NCI-H1436 treated with DMSO at 0.1 percent for 48 hours (cell line): Measurements from ENCODE around the gene CYB5B.

Source experiments
- DNase-seq: peaks from one replicate; lab custom pipeline; 2025; lab: John Stamatoyannopoulos, UW

Gene CYB5B

DNA sequence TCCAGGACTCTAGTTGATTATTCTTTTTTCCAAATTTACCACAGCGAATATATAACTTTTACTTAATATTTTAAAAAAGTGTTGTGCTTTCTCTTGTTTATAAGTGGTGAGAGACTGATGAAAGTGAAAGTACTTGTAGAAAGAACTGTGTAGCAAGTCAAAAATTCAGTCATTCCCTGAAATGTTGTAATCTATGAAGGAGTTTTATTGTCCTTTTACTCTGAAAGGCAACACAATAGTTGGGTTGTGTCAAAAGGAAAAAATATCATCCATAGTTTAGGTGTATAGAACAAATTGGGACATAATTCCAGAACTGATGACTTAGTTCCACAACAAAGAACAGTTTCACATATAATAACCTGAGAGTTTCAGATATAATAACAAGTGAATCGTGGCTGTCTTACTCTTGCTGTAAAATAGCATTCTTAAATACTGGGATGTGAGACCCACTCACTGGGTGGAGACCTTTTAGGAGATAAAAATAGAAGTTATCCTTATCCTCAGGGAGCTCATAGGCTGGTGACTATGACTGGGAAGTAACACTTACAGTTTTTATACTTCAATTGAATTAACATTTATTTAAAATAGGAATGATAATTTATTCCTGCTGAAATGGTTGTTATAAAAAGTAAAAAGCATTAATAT is 20.6 kb downstream of the CYB5B start:
- DNase-seq, result no peak

DNA sequence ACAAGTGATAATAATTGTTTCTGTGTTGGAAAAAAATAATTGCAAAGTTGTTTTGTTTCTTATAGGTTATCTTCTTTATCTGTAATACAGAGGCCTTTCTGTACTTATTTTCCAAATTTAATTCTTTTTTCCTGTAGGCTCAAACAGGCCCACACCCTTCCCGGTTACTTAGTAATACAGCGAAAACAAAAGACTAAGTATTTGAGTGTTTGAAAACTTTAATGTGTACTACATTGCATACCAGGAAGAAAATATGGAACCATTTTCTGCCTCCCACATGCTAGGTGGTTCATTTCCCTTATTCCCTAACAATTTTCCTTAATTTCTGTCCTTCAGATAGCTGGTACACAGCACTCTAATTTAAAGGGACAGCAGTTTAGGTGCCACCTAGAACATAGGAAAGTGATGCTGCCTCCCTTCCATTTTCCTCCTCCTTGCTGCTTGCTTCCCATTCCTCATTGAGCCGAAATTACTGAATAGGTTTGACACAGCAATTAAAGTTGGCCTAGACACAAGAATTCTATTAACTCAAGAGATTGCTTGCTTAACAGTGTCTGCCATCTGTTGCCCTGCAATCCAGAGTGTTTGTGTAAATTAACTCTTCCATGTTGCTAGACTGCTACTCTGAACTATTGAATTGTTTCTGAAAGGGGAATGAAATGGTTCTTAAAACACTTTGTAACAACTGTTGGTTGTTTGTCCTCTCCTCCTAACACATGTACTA is 24.2 kb downstream of the CYB5B start:
- no peak for DNase-seq

DNA sequence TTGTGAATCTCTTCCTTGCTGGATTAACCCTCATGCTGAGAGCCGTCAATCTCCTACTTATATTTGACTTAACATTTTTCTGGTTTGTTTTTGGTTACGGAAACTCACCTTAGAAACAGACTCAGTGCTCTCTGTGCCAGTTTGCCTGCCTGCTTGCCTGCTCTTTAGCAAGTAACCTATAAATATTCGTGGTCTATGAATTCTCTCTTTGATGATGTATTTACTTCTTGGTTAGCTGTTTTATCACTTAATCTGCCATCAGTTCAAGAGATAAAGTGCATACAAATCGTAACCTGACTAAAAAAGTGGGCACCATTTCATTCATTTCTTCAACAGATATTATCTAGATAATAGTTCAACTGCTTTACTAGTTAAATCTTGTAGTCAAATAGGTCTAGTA is 26.7 kb downstream of the CYB5B start:
- DNase-seq, result no peak

DNA sequence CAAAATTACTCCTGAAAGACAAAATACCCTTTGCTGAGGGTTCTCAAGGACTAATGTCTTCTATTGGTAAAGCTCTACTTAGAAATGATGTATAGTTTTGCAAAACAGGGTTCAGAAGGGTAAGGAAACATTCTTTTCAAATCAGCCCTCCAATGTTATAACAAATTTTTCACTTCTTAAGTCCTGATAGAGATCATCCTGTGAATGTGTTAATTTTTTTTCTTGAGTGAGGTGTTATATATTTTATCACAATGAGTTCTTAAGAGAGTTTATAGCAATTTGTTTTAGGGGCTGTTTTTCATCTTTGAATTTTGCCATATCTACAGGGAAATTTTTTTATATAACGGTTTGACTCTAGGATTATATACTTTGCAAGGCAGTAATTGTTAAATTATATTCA is 29.5 kb downstream of the CYB5B start:
- no peak for DNase-seq

DNA sequence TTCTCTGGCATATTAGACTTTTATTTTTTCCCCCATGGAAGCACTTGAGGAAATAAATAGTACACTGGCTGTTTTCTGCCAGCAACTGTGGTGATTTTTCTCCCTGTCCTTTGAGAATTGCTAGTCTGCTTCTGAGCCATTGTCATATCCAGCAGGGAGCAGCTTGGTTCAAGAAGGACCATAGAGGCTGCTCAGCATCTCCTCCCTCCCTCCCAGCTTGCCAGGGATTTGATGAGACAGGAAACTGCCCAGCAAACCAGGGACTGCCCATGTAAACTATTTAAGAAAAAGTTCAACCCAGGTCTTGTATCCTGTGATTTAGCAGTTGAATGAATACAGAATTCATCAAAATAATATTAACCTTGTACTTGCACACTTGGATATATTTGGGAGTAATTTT is 39.5 kb downstream of the CYB5B start:
- no peak for DNase-seq

DNA sequence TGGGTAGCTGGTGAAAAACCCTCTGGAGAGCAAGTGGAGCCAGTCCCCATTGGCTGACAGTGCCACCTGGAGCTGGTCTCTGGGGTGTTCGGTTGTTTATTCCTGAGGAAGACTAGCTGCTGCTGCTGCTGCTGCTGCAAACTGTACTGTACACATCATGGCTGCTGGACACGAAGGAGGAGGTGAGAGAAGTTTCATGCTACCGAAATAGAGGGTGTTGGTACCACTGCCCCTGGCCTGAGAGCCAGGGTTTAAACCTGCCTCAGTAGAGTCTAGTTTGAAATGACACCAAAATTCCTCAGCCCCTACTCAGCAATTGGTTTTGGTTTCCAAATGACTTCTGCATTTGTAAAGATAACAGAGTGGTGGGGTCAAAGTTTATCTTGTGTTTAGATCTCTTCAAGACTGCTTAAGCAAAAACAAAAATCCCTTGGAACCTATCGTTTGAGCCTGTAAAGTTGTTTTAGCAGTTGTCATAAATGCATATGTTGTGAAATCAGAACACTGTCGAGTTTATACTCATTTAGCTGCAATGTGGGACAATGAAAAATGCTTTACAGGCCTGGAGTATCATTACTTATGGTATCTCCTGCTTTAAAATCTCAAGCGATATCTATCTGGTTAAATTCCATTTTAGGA is 40.8 kb downstream of the CYB5B start:
- no peak for DNase-seq

DNA sequence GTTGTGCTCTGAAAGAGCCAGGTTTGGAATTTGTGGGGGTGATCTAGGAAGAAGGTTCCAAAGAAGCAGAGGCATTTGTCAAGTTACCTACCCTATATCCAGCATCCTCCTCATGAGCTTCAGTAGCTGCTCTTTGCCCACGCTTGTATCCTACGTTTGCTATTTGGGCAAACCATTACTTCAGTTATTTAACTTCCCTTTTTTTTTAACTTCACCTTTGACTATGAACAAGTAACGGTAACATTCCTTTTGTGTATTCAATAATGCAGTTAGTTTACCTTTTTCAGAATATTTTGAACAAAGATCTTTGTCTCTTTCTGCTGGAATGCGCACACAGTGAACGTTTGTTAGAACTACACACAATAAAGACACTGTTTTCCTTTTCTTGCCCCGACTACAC is 41.5 kb downstream of the CYB5B start:
- no peak for DNase-seq

DNA sequence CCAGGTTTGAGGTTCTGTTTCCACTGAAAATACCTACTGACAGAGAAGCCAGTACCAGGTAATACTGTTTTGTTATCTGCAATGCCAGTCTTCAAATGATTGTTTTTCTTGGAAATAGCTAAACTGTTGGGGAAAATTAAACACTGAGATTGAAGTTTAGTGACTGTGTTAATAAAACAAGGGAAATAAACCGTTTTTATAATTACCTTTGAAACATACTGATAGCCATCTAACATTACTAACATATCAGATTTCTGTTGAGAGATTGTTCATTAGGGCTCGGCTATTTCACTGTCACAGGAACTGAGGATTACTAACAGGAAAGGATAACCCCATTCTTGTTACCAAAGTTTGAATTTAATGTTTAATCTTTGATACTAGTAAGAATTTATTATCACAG is 42.1 kb downstream of the CYB5B start:
- DNase-seq, result no peak

DNA sequence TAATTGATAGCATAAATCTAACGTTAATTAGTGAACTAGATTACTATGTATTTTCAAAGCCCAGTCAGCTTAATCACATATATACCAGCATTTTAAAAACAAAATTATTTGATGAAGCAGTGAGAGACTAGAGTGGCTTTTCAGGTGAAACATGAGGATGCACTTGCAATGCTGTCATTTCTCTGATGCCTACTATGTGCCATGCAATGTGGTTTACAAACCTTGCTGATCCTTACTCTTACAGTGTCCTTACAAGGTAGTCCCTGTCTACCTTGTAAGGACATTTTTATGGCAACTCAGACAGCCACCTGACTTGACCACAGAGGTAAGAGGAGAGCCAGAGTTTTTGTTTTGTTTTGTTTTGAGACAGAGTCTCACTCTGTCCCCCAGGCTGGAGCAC is 42.7 kb downstream of the CYB5B start:
- no peak for DNase-seq

DNA sequence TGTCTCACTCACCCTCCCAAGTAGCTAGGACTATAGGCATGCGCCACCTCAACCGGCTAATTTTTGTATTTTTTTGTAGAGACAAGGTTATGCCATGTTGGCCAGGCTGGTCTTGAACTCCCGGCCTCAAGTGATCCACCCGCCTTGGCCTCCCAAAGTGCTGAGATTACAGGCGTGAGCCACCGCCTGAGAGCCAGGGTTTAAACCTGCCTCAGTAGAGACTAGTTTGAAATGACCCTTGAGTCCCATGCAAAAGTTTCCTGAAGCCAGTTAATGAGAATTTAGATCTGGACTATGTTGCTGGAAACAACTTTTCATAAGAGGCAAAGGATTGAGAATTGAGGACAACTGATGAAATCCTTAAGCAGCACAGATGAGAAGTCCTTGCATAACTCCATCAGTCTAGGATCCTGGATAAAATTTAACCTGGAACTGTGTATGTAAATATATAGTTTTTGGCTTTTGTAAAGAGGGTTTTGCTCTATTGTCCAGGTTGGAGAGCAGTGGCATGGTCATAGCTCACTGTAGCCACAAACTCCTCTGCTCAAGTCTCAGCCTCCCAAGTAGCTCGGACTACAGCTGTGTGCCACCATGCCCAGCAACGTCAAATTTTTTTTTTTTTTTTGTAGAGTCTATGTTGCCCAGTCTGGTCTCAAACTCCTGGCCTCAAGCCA is 43.2 kb downstream of the CYB5B start:
- no peak for DNase-seq

DNA sequence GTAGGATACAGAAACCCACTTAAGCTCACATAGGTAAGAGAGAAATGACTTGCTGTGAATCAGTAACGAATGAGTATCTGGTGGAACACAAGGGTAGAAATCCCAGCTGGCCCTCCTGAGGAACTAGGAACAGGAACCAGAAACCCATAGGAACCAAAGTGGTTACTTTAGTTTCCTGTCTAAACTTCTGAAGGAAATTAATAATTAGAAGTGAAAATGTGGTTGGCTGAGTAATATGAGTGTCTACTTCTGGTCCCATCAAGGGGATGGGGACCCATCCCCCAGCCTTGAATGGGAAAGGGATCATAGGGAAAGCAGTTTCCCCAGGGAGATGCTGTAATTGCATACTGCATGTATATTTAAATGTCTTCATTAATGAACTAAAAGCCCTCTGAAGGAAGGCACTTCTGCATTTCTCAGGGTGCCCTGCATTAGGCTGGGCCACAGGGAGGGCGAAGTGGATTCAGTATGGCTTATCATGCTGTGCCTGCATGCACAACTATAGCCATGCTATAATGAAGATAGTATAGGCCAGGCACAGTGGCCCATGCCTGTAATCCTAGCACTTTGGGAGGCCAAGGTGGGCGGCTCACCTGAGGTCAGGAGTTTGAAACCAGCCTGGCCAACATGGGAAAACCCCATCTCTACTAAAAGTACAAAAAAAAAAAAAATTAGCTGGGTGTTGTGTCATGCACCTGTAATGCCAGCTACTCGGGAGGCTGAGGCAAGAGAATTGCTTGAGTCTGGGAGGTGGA is 45.6 kb downstream of the CYB5B start:
- no peak for DNase-seq

DNA sequence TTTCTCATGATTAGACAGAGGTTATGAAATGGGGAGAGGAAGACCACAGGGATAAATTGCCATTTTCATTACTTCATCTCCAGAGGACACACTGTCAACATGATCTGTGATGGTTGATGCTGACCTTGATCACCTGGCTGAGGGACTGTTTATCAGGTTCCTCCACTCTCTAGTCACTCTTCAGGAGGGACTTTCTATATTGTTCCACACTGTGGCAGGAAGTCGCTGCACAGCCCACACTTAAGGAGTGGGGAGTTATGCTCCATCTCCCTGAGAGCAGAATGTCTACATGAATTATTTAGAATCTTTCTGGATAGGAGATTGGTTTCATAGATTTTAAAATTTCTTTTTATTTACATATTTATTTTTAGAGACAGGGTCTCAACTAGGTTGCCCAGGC is 46.7 kb downstream of the CYB5B start:
- DNase-seq, result no peak

DNA sequence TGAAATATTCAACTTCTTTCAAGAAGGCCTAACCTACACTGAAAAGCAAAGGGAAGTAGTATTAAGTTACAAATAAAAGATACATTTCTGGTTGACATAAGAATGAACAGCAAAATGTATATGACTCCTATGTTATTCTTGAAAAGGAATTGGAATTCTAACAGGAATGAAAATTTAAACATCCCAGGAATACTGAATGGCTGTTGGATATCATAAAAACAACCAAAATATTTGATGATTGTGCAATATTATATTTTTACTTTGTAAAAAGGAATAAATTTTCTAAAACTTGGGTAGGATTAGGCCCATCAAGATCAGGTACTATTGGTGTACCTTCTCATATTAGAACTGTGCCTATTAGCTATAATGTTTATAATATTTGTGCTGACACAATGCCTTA is 50.0 kb downstream of the CYB5B start:
- no peak for DNase-seq

DNA sequence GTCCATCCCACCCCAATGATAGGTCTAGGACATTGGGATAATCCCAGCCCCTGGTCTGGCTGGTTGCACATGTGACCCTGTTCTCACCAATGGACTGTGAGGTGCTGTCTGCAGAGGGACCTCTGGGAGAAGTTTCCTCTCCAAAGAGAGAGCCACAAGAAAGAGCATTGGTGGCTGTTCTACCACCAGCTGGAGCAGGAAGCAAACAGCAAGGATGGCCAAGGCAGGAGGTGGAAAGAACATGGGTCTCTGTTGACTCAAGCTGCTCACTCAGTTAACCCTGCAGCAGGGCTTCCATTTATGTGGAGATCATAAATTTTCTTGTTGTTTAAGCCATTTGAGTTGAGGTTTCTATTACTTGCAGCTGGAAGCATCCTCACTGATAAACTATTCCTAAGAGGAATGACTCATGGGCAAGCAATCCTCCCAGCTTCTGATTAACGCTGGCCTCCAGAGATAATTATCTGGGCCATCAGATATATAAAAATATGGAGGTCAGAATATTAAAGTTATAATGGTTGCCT is 52.6 kb downstream of the CYB5B start:
- no peak for DNase-seq

DNA sequence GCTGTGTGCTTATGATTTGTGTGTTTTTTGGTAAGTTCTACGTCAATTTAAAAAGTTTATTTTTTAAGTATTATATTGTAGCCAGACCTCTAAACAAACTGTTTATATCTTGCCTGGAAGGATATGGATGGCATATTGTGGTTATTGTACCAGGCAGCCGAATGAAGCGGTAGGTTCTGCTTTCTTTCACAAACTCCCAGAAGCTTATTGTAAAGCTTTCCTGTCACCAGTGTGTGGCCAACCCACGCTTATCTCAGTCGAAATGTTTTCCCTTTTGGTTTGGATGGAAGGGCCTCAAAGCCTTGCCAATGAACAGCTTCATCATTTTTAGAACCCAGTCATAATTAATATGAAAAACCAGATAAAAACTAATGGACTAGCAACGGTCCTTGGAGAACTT is 53.1 kb downstream of the CYB5B start:
- DNase-seq, result no peak

DNA sequence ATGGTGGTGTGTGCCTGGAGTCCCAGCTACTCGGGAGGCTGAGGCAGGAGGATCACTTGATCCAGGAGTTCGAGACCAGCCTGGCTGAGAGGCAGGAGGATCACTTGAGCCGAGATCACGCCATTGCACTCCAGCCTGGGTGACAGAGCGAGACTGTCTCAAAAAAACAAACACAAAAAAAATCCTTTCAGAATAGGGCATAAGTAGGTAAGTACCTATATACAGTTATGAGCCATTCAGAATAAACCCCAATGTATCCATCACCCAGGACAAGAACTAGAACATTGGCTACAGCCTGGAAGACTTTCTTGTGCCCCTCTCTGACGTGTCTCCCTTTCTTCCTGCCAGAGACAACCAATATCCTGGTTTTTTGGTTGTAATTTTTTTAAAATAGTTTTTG is 54.3 kb downstream of the CYB5B start:
- no peak for DNase-seq

DNA sequence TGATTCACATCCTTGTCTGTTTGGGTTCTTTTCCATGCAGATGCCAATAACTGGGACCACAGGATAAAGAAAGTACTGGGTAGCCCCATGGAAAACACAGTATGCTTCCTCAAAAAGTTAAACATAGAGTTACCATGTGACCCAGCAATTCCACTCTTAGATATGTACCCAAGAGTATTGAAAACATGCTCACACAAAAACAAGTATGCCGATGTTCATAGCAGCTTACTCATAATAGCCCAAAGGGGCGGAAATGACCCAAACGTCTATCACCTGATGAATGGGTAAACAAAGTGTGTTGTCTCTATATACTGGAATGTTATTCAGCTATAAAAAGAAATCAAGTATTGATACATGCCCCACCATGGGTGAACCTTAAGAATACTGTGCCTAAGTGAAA is 55.4 kb downstream of the CYB5B start:
- DNase-seq, result no peak

DNA sequence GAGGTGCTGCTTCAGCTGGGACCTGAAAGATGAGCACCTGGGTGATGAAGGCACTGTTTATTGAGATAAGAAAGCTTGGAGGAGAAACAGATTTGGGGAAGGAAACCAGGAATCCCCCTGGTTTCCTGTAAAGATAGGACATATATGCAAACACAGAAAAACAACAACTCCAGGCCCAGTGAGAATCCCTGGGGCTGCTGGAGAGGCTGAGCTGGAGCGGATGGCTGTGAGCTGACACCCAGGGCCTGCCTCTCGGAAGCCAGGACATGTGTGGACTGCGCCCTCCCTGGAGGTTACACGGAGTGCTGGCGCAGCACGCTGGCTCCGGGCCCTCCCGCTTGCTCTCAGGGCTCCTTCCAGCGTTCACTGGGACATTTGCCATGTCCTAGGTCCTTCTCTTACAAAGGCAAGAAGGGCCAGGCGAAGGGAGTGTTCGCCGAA is 57.5 kb downstream of the CYB5B start:
- no peak for DNase-seq

DNA sequence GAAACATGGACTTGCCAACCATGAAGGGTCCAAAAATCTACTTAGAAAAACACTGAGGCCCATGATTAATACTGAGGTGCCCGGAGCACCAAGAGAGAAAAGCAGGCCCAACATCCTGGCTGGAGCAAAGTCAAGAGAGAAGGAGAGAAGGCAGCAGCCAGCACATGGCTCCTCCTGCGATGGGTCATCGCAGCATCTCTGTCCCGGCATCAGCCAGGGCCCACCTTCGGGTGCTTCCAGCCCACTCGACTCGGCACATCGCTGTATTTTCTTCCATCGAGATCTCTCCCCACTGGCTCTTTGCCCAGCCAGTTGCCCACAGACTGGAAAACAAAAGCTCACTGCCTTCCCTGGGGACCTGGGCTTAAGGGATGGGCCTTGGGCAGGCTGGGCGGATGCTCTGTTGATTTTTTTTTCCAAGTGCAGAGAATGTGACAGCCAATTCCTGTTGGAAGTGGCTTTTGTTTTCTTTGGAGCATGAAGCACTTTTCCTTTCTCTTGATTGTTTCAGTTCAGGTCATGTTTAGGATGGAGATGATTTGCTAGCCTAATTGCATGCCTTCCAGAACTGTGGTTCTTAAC is 58.1 kb downstream of the CYB5B start:
- DNase-seq, result no peak

DNA sequence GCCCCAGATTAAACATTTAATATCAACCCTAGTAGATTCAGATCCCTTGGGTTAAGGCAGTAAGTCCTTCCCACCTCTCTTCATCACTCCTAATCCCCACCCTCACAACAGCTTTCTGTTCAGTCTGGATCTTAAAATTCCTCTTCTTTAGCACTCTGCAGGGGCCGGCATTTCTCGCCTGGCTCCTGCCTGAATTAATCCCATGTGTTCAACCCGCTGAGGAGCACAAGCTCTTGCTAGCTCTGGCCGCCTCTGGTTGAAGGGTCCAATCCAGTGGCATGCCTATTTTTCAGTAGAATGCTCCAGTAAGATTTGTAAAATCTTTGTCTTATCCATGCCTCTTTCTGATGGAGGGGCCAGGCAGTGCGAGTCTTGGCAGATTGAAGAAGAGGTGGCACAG is 59.2 kb downstream of the CYB5B start:
- no peak for DNase-seq

DNA sequence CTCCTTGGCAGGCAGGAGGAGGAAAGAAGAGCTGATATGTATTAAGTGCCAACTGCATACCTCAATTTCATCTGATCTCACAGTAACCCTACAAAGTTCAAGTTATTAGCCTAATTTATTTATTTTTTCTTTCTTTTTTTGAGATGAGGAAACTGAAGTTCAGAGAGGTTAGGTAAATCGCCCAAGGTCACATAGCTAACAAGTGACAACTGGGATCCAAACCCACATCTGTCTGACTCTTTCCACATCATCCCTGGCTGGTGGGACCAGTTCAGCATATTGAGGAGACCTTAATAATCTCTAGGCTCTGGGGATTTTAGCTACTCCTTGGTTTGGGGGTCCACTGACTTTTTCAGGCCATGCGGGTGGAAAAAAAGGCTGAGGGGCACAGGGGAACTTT is 60.9 kb downstream of the CYB5B start:
- DNase-seq, result no peak

DNA sequence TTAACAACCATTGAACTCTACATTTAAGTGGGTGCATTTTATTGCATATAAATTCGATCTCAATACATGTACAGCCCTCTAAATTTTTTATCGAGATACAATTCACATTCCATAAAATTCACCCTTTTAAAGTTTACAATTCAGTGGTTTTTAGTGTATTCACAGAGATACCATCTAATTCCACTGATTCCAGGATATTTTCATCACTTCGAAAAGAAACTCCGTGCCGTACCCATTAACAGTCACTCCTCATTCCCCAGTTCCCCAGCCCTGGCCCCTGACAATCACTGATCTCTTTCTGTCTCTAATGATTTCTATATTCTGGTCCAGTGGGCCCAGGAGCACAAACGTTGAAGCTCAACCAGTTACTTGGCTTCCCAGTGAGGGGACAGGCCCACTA is 61.4 kb downstream of the CYB5B start:
- DNase-seq, result no peak
